Memory B cell (primary cell): ENCODE measurements around the gene POP4.

ENCODE experiments used
- ATAC-seq: fragments of 150-1000 bp; cut with Tn5 transposase; 2 replicates; pipeline ENCODE4 v1.10.0; 2021; ENCODE audit warnings: low read depth, mild to moderate bottlenecking, moderate library complexity
- DNase-seq, 2 donors: peaks; one replicate each; pipeline ENCODE4 v3.0.0; 2022; ENCODE audit warnings: low spot score in 2 of 2
- H3K27ac Mint-ChIP-seq: one replicate; pipeline ENCODE4 v1.8.0; 2022; ENCODE audit warnings: mild to moderate bottlenecking, moderate library complexity, mixed read lengths
- H3K27me3 Mint-ChIP-seq: one replicate; pipeline ENCODE4 v1.8.0; 2022; ENCODE audit warnings: mixed read lengths
- H3K36me3 Mint-ChIP-seq: one replicate; pipeline ENCODE4 v1.8.0; 2022; ENCODE audit warnings: mild to moderate bottlenecking, mixed read lengths
- H3K4me1 Mint-ChIP-seq: one replicate; pipeline ENCODE4 v1.8.0; 2022; ENCODE audit warnings: mixed read lengths
- H3K4me3 Mint-ChIP-seq: one replicate; pipeline ENCODE4 v1.8.0; 2022; ENCODE audit warnings: mild to moderate bottlenecking, moderate library complexity, mixed read lengths
- H3K9me3 Mint-ChIP-seq: one replicate; pipeline ENCODE4 v1.8.0; 2022; ENCODE audit warnings: mixed read lengths

The POP4 gene

GRCh38 chr19:29569038-29569911, 36.8 kb upstream of the POP4 start:
- H3K4me1 Mint-ChIP-seq, result no peaks in the 10 kb centered on the region
- H3K27ac Mint-ChIP-seq, result no peak overlapping the region
- ATAC-seq (no peak), DNase-seq (no peak)
- peaks cover 35% of the 10 kb centered on the region for H3K27me3 Mint-ChIP-seq
- peaks cover 2% of the 10 kb centered on the region for H3K9me3 Mint-ChIP-seq
- H3K36me3 Mint-ChIP-seq, result no peaks in the 10 kb centered on the region
- H3K4me3 Mint-ChIP-seq, result no peak overlapping the region

- H3K27ac Mint-ChIP-seq, result no peak overlapping the region
- H3K4me3 Mint-ChIP-seq, result no peak overlapping the region
These were observed 34.9 kb upstream of the POP4 start for GRCh38 chr19:29571181-29571580.

GRCh38 chr19:29573486-29573885, 32.6 kb upstream of the POP4 start:
- H3K36me3 Mint-ChIP-seq, result no peaks in the 10 kb centered on the region
- ATAC-seq, result no peak
- peaks cover 20% of the 10 kb centered on the region for H3K27me3 Mint-ChIP-seq
- no peak overlapping the region for H3K4me3 Mint-ChIP-seq
- DNase-seq, result no peak
- H3K4me1 Mint-ChIP-seq, result peaks cover 3% of the 10 kb centered on the region
- no peak overlapping the region for H3K27ac Mint-ChIP-seq
- H3K9me3 Mint-ChIP-seq, result no peaks in the 10 kb centered on the region

More at GRCh38 chr19:29571181-29571580, 34.9 kb upstream of the POP4 start:
- Mint-ChIP-seq H3K9me3 (peaks cover 2% of the 10 kb centered on the region), H3K4me1 (no peaks in the 10 kb centered on the region), H3K27me3 (peaks cover 30% of the 10 kb centered on the region), H3K36me3 (no peaks in the 10 kb centered on the region)
- DNase-seq, result no peak
- ATAC-seq, result no peak

GRCh38 chr19:29574510-29574909, 31.6 kb upstream of the POP4 start:
- H3K4me1 Mint-ChIP-seq, result peaks cover 3% of the 10 kb centered on the region
- H3K27ac Mint-ChIP-seq, result no peak overlapping the region
- ATAC-seq (no peak), DNase-seq (no peak)
- H3K9me3 Mint-ChIP-seq, result no peaks in the 10 kb centered on the region
- H3K4me3 Mint-ChIP-seq, result no peak overlapping the region
- H3K36me3 Mint-ChIP-seq, result no peaks in the 10 kb centered on the region
- peaks cover 24% of the 10 kb centered on the region for H3K27me3 Mint-ChIP-seq

- no peaks in the 10 kb centered on the region for H3K9me3 Mint-ChIP-seq
- H3K27ac Mint-ChIP-seq, result no peak overlapping the region
- no peaks in the 10 kb centered on the region for H3K36me3 Mint-ChIP-seq
- no peak overlapping the region for H3K4me3 Mint-ChIP-seq
- no peak for ATAC-seq
- H3K27me3 Mint-ChIP-seq, result peaks cover 27% of the 10 kb centered on the region
- DNase-seq, result no peak
- H3K4me1 Mint-ChIP-seq, result peaks cover 3% of the 10 kb centered on the region
These were observed 30.0 kb upstream of the POP4 start for GRCh38 chr19:29576046-29576606.

GRCh38 chr19:29576761-29577648, 29.1 kb upstream of the POP4 start:
- no peak overlapping the region for H3K27ac Mint-ChIP-seq
- ATAC-seq (no peak), DNase-seq (no peak)
- H3K4me3 Mint-ChIP-seq, result no peak overlapping the region
- H3K27me3 Mint-ChIP-seq, result peaks cover 26% of the 10 kb centered on the region
- peaks cover 3% of the 10 kb centered on the region for H3K4me1 Mint-ChIP-seq
- peaks cover 2% of the 10 kb centered on the region for H3K9me3 Mint-ChIP-seq
- H3K36me3 Mint-ChIP-seq, result no peaks in the 10 kb centered on the region

GRCh38 chr19:29577649-29577963, 28.5 kb upstream of the POP4 start:
- peaks cover 25% of the 10 kb centered on the region for H3K27me3 Mint-ChIP-seq
- peaks cover 3% of the 10 kb centered on the region for H3K4me1 Mint-ChIP-seq
- H3K36me3 Mint-ChIP-seq, result no peaks in the 10 kb centered on the region
- no peak for ATAC-seq
- peaks cover 2% of the 10 kb centered on the region for H3K9me3 Mint-ChIP-seq
- H3K27ac Mint-ChIP-seq, result no peak overlapping the region
- no peak overlapping the region for H3K4me3 Mint-ChIP-seq
- DNase-seq, result no peak

- Mint-ChIP-seq H3K27me3 (peaks cover 26% of the 10 kb centered on the region), H3K9me3 (peaks cover 2% of the 10 kb centered on the region), H3K27ac (no peak overlapping the region), H3K4me1 (peaks cover 3% of the 10 kb centered on the region), H3K36me3 (no peaks in the 10 kb centered on the region), H3K4me3 (no peak overlapping the region)
- no peak for DNase-seq
- no peak for ATAC-seq
These were observed 27.7 kb upstream of the POP4 start for GRCh38 chr19:29578349-29578748.

- DNase-seq, result no peak
- H3K4me3 Mint-ChIP-seq, result no peak overlapping the region
- no peak for ATAC-seq
- peaks cover 22% of the 10 kb centered on the region for H3K27me3 Mint-ChIP-seq
- H3K36me3 Mint-ChIP-seq, result no peaks in the 10 kb centered on the region
- no peak overlapping the region for H3K27ac Mint-ChIP-seq
- H3K9me3 Mint-ChIP-seq, result peaks cover 2% of the 10 kb centered on the region
- H3K4me1 Mint-ChIP-seq, result peaks cover 3% of the 10 kb centered on the region
These were observed 26.7 kb upstream of the POP4 start for GRCh38 chr19:29579308-29579910.

- no peaks in the 10 kb centered on the region for H3K36me3 Mint-ChIP-seq
- peaks cover 2% of the 10 kb centered on the region for H3K9me3 Mint-ChIP-seq
- H3K27me3 Mint-ChIP-seq, result peaks cover 23% of the 10 kb centered on the region
- ATAC-seq, result no peak
- no peak overlapping the region for H3K4me3 Mint-ChIP-seq
- peaks cover 3% of the 10 kb centered on the region for H3K4me1 Mint-ChIP-seq
- H3K27ac Mint-ChIP-seq, result no peak overlapping the region
- no peak for DNase-seq
These were observed 24.7 kb upstream of the POP4 start for GRCh38 chr19:29581398-29581797.

- no peak overlapping the region for H3K4me3 Mint-ChIP-seq
- DNase-seq (no peak), ATAC-seq (no peak)
- H3K9me3 Mint-ChIP-seq, result peaks cover 2% of the 10 kb centered on the region
- H3K36me3 Mint-ChIP-seq, result no peaks in the 10 kb centered on the region
- H3K27me3 Mint-ChIP-seq, result peaks cover 19% of the 10 kb centered on the region
- H3K27ac Mint-ChIP-seq, result no peak overlapping the region
- no peaks in the 10 kb centered on the region for H3K4me1 Mint-ChIP-seq
These were observed 22.7 kb upstream of the POP4 start for GRCh38 chr19:29583196-29583999.

- Mint-ChIP-seq H3K27me3 (peaks cover 11% of the 10 kb centered on the region), H3K36me3 (peaks cover 2% of the 10 kb centered on the region), H3K4me1 (no peaks in the 10 kb centered on the region), H3K4me3 (no peak overlapping the region), H3K27ac (no peak overlapping the region), H3K9me3 (peaks cover 4% of the 10 kb centered on the region)
- no peak for DNase-seq
- ATAC-seq, result no peak
These were observed 19.7 kb upstream of the POP4 start for GRCh38 chr19:29586401-29586800.

GRCh38 chr19:29587059-29587458, 19.0 kb upstream of the POP4 start:
- no peak for DNase-seq
- Mint-ChIP-seq H3K9me3 (peaks cover 4% of the 10 kb centered on the region), H3K4me3 (no peak overlapping the region), H3K4me1 (no peaks in the 10 kb centered on the region), H3K27ac (no peak overlapping the region), H3K36me3 (peaks cover 2% of the 10 kb centered on the region), H3K27me3 (peaks cover 15% of the 10 kb centered on the region)
- ATAC-seq, result no peak
